ENCODE measurements around the gene ZNF385D. TPM values are rescaled to one million over a fixed set of nuclear protein-coding genes. Genes with fewer than 3 reads are reported as not detected.

ZNF385D gene
- total RNA-seq, 1 experiment from 2014 or later = not detected

DNA sequence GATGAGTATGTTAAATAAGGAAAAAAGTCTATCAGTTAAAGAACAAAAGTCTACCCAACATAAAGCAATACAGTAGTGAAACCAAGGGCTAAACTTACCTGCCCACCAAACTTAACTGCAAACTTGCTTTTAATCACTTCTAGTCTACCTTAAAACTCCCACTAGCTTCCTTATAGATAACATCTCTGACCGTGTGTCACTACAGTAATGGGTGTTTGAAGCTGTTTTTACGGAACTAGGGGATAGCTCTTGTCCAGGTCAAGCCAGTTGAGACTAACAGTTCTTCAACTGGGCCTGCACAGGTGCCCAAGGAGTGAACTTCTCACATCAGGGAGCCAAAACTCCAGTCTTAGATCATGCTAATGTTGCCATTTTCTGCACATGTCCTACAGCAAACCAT, 132.3 kb downstream of the ZNF385D start (continued):
- TF ChIP-seq, protein P1, sequence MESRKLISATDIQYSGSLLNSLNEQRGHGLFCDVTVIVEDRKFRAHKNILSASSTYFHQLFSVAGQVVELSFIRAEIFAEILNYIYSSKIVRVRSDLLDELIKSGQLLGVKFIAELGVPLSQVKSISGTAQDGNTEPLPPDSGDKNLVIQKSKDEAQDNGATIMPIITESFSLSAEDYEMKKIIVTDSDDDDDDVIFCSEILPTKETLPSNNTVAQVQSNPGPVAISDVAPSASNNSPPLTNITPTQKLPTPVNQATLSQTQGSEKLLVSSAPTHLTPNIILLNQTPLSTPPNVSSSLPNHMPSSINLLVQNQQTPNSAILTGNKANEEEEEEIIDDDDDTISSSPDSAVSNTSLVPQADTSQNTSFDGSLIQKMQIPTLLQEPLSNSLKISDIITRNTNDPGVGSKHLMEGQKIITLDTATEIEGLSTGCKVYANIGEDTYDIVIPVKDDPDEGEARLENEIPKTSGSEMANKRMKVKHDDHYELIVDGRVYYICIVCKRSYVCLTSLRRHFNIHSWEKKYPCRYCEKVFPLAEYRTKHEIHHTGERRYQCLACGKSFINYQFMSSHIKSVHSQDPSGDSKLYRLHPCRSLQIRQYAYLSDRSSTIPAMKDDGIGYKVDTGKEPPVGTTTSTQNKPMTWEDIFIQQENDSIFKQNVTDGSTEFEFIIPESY (IDR thresholded peaks at IDR 0.05; ENCODE audit: extremely low read depth, insufficient replicate concordance, low read length) = no peak
- TF ChIP-seq ZFX (IDR thresholded peaks at IDR 0.05) (no peak), EGR1 (IDR thresholded peaks at IDR 0.05; ENCODE audit: low read depth) (no peak), CBX3 (IDR thresholded peaks at IDR 0.05; ENCODE audit: low read depth) (no peak), TCF7L2 (IDR thresholded peaks at IDR 0.05; ENCODE audit: borderline replicate concordance, extremely low read depth, insufficient read depth, insufficient read length) (no peak), ZNF274 (IDR thresholded peaks at IDR 0.05; ENCODE audit: low read depth, low read length) (no peak), EZH2 (IDR thresholded peaks at IDR 0.05) (no peak), POLR2AphosphoS5 (IDR thresholded peaks at IDR 0.05; ENCODE audit: low read depth, low read length) (no peak), ELF1 (IDR thresholded peaks at IDR 0.05; ENCODE audit: borderline replicate concordance, low read depth) (no peak), SRF (IDR thresholded peaks at IDR 0.05; ENCODE audit: low read depth) (no peak)

DNA sequence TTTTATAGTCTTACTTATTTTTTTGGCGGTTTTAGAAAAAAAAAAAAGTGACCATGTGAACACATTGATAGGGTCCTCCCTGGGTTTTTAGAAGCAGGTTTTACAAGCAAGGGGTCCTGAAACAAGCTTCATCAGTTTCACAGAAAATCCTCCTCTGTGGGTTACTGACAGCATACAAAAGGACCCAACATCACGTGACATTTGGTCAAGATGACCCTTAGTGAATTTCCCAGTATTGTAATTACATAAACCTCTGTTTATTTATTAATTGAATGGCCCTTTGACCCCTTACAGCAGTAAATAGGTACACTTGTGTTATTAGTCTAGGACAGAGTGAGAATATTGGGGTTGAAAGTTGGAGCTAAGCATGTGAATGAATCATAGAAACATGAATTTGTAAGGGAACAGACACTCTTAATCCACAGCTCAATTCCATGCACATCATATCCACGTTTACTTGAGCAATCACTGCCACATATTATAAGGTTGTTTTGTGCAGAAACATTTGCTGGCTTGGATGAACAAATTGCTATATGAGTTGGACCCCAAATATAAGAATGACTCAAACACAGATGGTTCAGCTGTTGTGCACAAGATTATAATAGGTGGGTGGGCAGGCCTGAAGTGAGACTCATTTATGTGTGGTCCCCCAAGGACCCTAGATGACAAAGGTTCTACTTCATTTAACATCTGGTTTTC, 137.5 kb downstream of the ZNF385D start:
- H3K9ac ChIP-seq (ENCODE audit: low read length) = no peak overlapping the region
- no peaks in the 10 kb centered on the region for H3K4me1 ChIP-seq (ENCODE audit: control insufficient read depth in 1 of 2, insufficient read depth in 2 of 2, low read length in 2 of 2)
- ATAC-seq (no peak), DNase-seq (ENCODE audit: low read depth, low spot score) (no peak)
- H3K27me3 ChIP-seq (ENCODE audit: insufficient read depth, low read length) = no peaks in the 10 kb centered on the region
- H2AFZ ChIP-seq (ENCODE audit: low read depth, low read length, poor library complexity, severe bottlenecking) = no peak overlapping the region
- H3K27ac ChIP-seq (ENCODE audit: low read depth, low read length) = no peak overlapping the region
- no peaks in the 10 kb centered on the region for H3K9me2 ChIP-seq (ENCODE audit: insufficient read depth)
- no peak overlapping the region for H3K4me3 ChIP-seq (replicated peaks in 1 of 2; ENCODE audit: low read depth in 1 of 2, low read length in 2 of 2)
- no peaks in the 10 kb centered on the region for H3K36me3 ChIP-seq (ENCODE audit: control insufficient read depth in 1 of 2, insufficient read depth in 2 of 2, low read length in 2 of 2)
- no peak for TF ChIP-seq SRF (IDR thresholded peaks at IDR 0.05; ENCODE audit: low read depth)
- TF ChIP-seq FOSL1 (IDR thresholded peaks at IDR 0.05; ENCODE audit: low read depth) = no peak
- TF ChIP-seq ATF3 (IDR thresholded peaks at IDR 0.05) = no peak
- TF ChIP-seq JUND (IDR thresholded peaks at IDR 0.05) = no peak
- TF ChIP-seq EZH2 (IDR thresholded peaks at IDR 0.05) = no peak
- TF ChIP-seq, protein P2, sequence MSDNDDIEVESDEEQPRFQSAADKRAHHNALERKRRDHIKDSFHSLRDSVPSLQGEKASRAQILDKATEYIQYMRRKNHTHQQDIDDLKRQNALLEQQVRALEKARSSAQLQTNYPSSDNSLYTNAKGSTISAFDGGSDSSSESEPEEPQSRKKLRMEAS (IDR thresholded peaks at IDR 0.05) = no peak
- TF ChIP-seq SIN3A (IDR thresholded peaks at IDR 0.05; ENCODE audit: low read depth) = no peak
- TF ChIP-seq ZNF274 (IDR thresholded peaks at IDR 0.05; ENCODE audit: low read depth, low read length) = no peak
- TF ChIP-seq ELF1 (IDR thresholded peaks at IDR 0.05; ENCODE audit: borderline replicate concordance, low read depth) = no peak
- TF ChIP-seq POLR2AphosphoS5 (IDR thresholded peaks at IDR 0.05; ENCODE audit: low read depth, low read length) = no peak
- TF ChIP-seq TCF7L2 (IDR thresholded peaks at IDR 0.05; ENCODE audit: borderline replicate concordance, extremely low read depth, insufficient read depth, insufficient read length) = no peak
- no peak for TF ChIP-seq CEBPB (IDR thresholded peaks at IDR 0.05; ENCODE audit: low read depth)
- TF ChIP-seq CTCF (IDR thresholded peaks at IDR 0.05 in 2 of 3, conservative IDR thresholded peaks at IDR 0.05 in 1 of 3; ENCODE audit: borderline replicate concordance in 1 of 3, insufficient read depth in 1 of 3, low read depth in 2 of 3, low read length in 2 of 3) = no peak
- no TSS peak for BruUV-seq (replicated peaks)
- POLR2A ChIA-PET = no interaction called here
- no peaks in the 10 kb centered on the region for H4K20me1 ChIP-seq (ENCODE audit: insufficient read depth)
- peaks cover 0 to 13% of the 10 kb centered on the region in 2 experiments; a peak in 2 of 4 replicates for H3K9me3 ChIP-seq (ENCODE audit: control insufficient read depth in 1 of 2, insufficient read depth in 1 of 2, low read depth in 1 of 2, low read length in 2 of 2)
- CTCF ChIA-PET = no interaction called here
- no peaks in the 10 kb centered on the region for H3K79me2 ChIP-seq (ENCODE audit: insufficient read depth, low read length)
- intact Hi-C loops (cut with micrococcal nuclease) = no loop called here
- no peak overlapping the region for H3K4me2 ChIP-seq (ENCODE audit: low read length)
- RAD21 ChIA-PET (ENCODE audit: low non-redundant PET in 1 of 2, low total read pairs in 2 of 2, uncharacterized antibody in 2 of 2, unreplicated experiment in 2 of 2) = no interaction called here

Measured in HCT116 (cell line).